Measurements from ENCODE around the gene LAMB2.

The LAMB2 gene

GRCh38 chr3:49132437-49133225 lies at the start of gene LAMB2:
LAMB2 (minus strand) TSS chr3:49133050; CDS start chr3:49132867, 183 bp downstream.
- no peak for DNase-seq

- DNase-seq: no peak
These were observed 48.5 kb upstream of the LAMB2 start for GRCh38 chr3:49181351-49181750.

GRCh38 chr3:49180116-49180515 lies 47.3 kb upstream of the LAMB2 start:
- no peak for DNase-seq

- DNase-seq: no peak
These were observed 44.2 kb upstream of the LAMB2 start for GRCh38 chr3:49177073-49177472.

GRCh38 chr3:49175530-49175929 lies 42.7 kb upstream of the LAMB2 start:
- DNase-seq: no peak

- no peak for DNase-seq
These were observed 41.6 kb upstream of the LAMB2 start for GRCh38 chr3:49174397-49174985.

- peak; percentile 10 for DNase-seq
These were observed 40.9 kb upstream of the LAMB2 start for GRCh38 chr3:49173792-49174170.

GRCh38 chr3:49173116-49173791 lies 40.4 kb upstream of the LAMB2 start:
- DNase-seq: peak; percentile 9

GRCh38 chr3:49172551-49173041 lies 39.7 kb upstream of the LAMB2 start:
- DNase-seq: no peak

- DNase-seq: no peak
These were observed 39.1 kb upstream of the LAMB2 start for GRCh38 chr3:49171775-49172500.

- peak; percentile 32 for DNase-seq
These were observed 38.4 kb upstream of the LAMB2 start, which contains the start of gene KLHDC8B for GRCh38 chr3:49171119-49171774. KLHDC8B (plus strand) TSS chr3:49171598; CDS start chr3:49172770, 1,172 bp downstream.

GRCh38 chr3:49170744-49171118 lies 37.9 kb upstream of the LAMB2 start:
- DNase-seq: no peak

- no peak for DNase-seq
These were observed 34.1 kb upstream of the LAMB2 start for GRCh38 chr3:49166752-49167556.

GRCh38 chr3:49165771-49166751 lies 33.2 kb upstream of the LAMB2 start, which contains the start of gene CCDC71:
CCDC71 (minus strand) TSS chr3:49166331; CDS start chr3:49164208, 2,123 bp downstream.
- DNase-seq: no peak

- DNase-seq: no peak
These were observed 32.3 kb upstream of the LAMB2 start for GRCh38 chr3:49164983-49165720.

- DNase-seq: no peak
These were observed 30.8 kb upstream of the LAMB2 start for GRCh38 chr3:49163609-49164008.

- no peak for DNase-seq
These were observed 30.0 kb upstream of the LAMB2 start for GRCh38 chr3:49162751-49163419.

- DNase-seq: no peak
These were observed 29.1 kb upstream of the LAMB2 start for GRCh38 chr3:49161808-49162530.
